Posterior cingulate gyrus (tissue), 11 donors: ENCODE data around the gene CHD6.

Experiments
- DNase-seq, 10 donors: peaks; one replicate each; pipeline versions ENCODE4 v3.0.0 to v3.0.0-alpha.2; 2020 to 2021; ENCODE audit warnings: mixed read lengths in 3 of 10
- intact Hi-C: fragments of 100-400 bp; cut with DNase I; formaldehyde crosslinking; loops from one replicate; pipeline ENCODE4 v1.15.1; 2023

Gene CHD6

DNA sequence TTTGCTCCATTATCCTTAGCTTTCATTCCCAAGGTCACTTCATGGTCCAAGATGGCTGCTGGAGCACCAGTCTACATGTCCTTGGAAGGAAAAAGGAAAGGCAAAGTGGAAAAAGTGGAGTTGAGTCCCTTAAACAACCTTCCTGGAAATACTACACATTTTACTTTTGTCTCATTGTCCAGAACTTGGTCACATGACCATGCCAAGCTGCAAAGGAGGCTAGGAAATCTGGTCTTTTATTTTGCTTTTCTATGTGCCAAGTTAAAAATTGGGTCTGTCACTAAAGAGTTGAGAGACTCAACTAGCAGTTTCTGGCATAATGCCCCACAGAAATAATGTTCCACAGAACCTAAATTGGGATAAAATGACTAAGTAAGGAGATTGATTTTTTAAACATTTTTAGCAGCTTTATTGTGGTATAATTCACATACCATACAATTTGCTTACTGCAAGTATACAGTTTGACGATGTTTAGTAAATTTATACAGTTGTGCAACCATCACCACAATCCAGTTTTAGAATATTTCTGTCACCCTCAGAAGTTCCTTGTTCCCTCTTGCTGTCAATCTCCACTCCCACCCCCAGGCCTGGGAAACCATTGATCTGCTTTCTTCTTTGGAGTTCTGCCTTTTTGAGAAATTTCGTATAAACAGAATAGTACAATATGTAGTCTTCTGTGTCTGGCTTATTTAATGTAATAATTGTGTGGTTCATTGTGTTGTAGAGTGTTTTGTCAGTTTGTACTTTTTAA, 5.6 kb upstream of the CHD6 start:
- no peak for DNase-seq
- intact Hi-C loops, result no loop called here

DNA sequence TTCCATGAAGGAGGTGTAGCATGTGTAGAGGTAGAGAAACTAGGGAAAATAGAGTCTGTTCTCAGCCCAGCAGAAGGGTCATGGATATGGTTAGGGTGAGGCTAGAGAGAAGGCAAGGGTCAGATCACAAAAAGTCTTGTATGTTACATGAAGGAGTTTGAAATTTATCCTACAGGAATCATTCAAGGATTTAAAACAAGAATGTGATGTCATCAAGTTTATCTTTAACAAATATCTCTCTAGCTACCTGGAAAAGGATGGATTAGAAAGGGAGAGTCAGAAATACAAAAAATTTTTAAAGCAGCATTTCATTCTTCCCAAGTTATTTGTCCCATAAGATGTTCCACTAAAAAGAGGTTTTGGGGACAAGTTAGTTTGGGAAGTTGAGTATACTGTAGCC, 4.4 kb upstream of the CHD6 start:
- no peak for DNase-seq
- intact Hi-C loops, result no loop called here

DNA sequence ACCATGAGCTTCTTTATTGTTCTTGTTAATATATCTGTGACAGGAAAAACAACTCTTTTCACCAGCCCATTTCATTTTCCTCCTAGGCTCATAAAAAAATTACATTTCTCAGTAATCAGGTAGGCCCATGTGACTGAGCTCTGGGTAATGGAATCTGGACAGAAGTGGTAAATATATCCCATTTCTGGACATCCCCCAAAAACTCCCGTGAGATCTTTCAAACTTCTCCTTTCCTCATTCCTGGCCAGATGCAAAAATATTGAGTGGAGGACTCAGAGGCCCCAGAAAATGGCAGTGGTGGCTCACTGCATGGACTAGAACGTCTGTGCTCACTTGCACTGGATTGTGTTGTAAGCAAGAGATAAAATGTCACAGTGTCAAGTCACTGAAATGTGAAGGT, 3.8 kb upstream of the CHD6 start:
- intact Hi-C loops, result no loop called here

DNA sequence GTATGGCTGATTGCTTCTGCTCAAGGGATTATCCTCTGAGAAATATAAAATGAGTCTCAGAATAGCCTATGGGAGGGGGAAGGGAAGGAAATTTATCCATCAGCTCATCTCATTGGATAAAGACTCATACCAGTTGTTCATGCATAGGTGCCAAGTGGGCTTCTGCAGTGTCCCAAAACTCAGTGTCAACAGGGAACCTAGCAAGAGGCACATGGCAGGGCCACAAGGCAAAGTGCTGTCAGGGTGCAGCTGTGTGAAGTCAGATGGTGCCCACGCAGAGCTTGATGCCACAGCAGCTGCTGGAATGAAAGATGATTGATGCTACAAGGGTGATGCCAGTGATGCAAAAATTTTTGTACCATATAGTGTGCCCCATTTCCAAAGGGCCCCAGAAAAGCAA, 3.2 kb upstream of the CHD6 start:
- no peak for DNase-seq
- intact Hi-C loops, result no loop called here

More for the DNA sequence above, 3.8 kb upstream of the CHD6 start:
- no peak for DNase-seq

DNA sequence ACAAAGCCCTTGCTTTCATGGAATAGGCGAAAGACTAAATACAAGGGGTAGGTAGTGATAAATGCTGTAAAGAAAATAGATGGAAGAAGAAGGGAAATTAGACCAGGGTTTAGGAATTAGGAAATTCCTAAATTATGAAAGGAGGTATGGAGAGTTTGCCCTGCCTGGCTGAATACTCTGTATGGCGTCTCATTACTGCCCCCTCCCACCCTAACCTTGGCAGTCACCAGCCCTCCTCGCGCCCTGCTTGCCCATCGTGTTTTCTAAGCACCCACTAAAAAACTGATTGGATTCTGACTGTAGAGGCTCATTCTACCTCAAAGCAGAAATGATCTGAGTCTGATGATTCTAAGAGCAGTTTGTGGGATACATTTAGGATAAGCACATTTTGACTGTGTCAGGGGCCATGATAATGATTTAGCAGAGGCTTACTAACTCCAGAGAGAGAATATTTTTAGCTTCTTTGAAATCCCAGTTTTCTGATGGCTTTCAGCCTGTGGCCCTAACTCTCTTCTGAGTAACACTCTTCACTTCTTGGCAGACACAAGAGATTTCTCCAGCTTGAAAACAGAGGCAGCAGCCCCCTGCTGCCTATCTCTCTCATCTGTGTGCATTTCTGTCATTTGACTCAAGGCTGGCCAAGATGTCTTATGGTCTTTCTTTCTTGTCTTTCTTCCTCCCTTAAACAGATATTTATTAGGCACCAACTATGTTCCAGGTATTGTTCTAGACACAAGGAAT, 1.4 kb upstream of the CHD6 start:
- intact Hi-C loops, result loop anchor here (5.0 kb wide), 1 partner anchor 73 kb away; no protein-coding TSS in a partner anchor
- peak in 1 of 10 donors; percentile 11 for DNase-seq

DNA sequence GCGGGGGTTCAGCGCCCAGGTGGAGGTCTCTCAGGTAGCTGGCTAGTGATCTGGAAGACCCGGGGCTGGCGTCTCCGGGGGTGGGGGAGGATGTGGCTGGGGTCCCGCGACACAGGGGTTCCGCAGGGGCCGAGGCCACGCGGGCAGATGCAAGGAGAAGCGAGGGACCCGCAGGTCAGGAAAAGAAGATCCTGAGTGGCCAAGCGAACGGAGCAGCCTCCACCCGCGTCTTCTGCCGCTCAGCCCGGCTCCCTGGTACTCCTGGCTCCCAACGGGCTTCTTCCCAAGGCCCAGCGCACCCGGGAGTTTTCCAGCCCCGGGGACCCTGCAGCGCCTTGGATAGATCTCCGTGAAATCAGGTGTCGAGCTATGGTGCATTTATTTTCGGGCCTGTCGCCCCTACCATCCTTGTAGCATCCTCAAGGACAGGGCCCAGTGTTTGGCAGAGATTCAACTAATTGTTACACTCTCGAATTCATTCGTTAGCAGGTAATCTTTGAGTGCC, 682 bp upstream of the CHD6 start:
- DNase-seq, result peak in 8 of 10 donors; percentile 21 to 90 (median 39)
- intact Hi-C loops, result loop anchor here (5.0 kb wide), 1 partner anchor 73 kb away; no protein-coding TSS in a partner anchor

DNA sequence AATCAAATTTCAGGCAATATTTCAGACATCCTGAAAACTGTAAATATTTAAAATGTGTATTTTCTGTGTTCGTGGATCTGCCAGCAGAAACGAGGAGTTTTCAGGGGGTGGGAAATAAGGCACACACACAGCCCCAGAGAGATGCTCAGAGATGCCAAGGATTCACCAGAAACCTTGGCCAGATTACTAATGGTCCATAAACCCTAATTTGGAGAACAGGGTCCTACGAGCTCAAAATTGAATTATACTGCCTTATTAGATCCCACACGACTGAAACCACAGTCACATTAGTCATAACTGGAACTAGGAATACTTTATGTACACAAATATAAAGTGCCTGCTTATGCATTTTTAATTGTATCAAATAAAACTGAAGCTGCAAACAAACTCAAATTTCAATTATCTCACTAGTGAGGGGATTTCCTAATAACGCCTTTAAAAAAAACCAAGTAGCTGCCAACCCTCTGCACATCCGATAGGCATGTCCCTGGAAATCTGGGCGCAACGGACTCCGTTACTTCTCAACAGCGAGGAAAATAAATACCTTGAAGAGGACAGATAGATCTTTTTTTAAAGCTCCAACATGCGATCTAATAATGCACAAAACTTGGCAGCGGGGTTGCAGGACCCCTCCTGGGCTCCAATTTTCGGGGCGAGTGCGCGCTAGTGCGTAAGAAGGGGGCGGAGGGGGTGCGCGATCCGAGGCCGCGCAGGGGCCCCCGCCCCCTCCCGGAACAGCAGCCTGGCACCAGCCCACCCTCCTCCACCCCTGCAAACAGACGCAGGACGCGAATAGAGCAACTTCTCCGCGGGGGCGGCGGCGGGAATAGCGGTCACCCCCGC, 897 bp downstream of the CHD6 start:
- intact Hi-C loops, result loop anchor here (5.0 kb wide), 1 partner anchor 75 kb away; no protein-coding TSS in a partner anchor
- DNase-seq, result peak in 8 of 10 donors; percentile 7 to 86 (median 16)

DNA sequence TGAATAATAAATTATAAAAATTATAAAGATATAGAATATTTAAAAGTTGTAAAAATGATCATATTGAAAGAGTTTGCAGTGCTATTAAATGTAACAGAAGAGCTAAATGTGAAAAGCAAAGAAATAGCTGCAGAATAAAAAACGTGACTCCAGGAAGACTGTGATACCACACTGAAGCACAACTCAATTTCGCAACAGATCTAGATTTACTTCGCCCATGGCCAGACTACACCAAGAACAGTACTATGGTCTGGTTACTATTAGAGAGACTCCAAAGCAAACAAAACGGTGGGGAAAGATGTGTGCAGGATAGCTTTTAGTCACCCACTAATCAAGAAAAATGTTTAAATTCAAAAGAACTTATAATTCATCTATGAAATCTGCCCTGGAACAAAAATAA, 1.9 kb downstream of the CHD6 start:
- DNase-seq, result no peak
- intact Hi-C loops, result loop anchor here (5.0 kb wide), 1 partner anchor 76 kb away; no protein-coding TSS in a partner anchor

DNA sequence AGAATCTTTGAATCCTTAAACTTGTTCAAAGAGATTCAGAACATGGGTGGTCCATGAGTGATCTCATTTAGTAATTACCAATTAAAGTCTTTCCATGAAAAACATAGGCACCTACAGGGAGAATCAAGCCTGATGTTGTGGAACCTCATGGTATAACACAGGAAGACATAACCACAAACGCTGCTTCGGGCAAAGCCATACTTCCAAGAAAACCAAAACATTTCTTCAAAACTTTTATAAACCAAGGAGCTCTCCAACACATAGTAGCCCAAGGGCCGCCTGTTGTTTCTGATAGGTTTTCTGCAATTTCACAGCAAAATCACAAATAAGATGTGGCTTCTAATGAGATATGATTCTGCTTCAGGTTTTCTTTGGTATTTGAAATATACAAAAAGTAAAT, 2.5 kb downstream of the CHD6 start:
- intact Hi-C loops, result loop anchor here (5.0 kb wide), 1 partner anchor 77 kb away; no protein-coding TSS in a partner anchor
- no peak for DNase-seq

DNA sequence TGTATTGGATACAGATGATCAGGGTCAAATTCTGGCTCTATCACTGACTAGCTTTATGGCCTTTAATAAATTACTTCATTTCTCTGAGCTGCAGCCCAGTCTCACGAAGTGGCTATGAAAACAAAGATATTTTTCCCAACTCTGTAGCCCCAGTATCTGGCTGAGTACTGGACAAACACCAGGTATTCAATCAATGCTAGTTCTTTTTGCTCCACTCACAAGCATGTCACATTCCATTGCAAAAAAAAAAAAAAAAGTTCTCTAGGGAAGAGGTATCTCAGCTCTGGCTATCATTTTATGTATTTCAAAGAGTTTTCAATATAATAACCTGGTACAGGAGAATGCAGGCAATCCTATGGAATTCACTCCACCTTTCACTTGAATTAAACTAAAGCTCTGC, 3.1 kb downstream of the CHD6 start:
- intact Hi-C loops, result loop anchor here (5.0 kb wide), 1 partner anchor 77 kb away; no protein-coding TSS in a partner anchor
- no peak for DNase-seq

DNA sequence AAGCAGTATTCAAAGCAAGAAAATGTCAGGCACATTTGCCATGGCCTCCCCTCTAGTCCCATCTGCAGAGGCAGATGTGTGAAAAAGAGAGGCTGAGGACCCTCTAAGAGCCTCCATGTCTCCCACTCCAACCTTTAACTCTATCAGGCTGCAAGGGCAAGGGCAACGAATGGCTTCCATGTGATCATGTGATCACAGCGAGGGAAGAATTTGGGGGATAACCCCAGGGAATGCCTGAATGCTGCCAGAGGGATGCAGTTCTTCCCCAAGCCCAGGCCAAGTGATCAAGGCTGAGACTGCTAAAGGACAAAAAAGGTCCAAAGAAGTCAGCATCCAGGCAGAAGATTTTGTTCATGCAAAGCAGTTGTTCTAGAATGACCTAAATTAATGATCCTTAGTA, 4.9 kb downstream of the CHD6 start:
- DNase-seq, result no peak
- intact Hi-C loops, result no loop called here

DNA sequence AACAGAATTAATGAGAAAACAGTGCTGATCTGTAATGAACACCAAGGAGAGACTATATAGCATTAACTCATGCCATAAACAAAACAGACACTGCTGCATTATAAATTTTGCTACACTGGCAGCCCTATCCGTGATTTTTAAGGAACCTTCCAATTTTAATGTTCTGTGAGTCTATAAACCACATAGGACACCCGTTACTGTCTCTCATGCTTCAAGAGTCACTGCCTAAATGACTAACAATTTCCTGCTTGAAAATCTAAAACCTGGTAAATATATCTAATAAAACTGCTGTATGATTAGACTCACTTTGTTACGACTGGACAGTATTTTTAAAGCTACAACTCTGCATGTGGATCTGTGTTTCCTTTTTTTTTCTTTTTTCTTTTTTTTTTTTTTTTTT, 8.7 kb downstream of the CHD6 start:
- intact Hi-C loops, result no loop called here
- no peak for DNase-seq

DNA sequence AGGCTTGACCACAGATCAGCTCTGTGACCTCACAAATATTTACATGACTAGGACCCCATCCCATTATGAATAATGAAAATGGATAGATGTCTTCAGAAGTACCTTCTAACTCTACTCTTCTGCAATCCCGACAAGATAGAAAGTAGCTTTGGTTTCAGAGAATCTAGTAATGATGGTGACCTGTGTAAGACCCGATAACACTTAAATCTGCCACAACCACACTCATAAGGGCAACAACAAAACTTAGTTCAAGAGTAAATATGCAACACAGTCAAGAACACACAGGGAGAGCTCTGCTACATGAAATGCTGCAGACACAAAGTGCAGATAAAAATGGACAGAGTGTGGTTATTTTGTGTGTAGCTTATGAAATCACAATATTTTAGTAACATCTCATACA, 9.6 kb downstream of the CHD6 start:
- intact Hi-C loops, result no loop called here

DNA sequence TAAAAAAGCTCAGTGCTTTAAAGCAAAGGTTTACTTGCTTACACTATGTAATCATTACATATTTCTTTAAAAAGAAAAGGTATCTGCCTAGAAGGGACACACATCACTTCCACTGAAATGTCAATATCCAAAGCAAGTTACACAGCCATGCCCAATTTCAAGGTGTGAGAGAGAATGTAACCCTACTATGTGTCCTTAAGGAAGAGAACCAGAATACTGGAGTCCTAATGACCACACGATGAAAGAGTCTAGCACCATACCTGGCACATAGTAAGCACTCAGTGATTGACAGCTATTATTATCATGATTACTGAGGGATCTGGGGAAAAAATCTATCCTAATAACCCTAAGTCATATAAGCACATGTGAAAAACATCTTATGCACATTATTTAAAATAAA, 10.4 kb downstream of the CHD6 start:
- intact Hi-C loops, result no loop called here

More for the DNA sequence above, 9.6 kb downstream of the CHD6 start:
- no peak for DNase-seq

DNA sequence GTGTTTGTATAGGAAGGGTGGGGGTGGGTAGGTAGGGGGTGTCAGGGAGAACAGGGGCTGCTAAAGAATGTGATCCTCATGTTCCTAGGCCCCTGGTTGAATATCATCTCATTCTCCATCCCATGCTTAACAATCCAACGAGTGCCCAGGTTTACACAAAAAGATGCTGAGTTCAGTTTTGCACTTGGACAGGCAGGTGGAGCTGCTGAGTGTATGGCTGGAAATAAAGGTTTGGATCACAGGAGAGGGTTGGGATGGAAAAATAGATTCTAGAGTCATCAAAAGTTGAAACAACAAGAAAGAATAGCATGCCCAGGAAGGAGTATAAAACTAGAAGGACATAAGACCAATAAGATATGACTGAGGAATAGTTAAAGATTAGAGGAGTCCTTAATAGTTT, 14.2 kb downstream of the CHD6 start:
- intact Hi-C loops, result no loop called here
- no peak for DNase-seq

More for the DNA sequence above, 10.4 kb downstream of the CHD6 start:
- DNase-seq, result no peak

DNA sequence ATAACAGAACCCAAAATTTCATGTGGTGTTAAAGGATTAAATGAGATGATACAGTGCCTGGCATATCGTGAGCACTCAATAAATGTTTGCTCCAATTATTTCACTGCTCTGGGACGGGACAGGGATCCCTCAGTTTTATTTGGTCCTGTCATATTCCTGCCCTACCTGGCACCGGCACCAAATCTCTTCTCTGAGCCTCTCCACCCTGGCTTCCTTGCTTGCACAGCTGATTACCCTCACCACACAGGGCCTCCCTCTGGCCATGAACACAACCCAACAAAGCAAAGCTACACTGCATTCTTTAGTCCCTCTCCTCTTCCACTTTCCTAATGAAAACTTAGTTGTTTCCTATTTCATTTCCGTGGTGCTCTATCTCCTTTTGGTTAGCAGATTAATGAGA, 16.4 kb downstream of the CHD6 start:
- no peak for DNase-seq
- intact Hi-C loops, result no loop called here

DNA sequence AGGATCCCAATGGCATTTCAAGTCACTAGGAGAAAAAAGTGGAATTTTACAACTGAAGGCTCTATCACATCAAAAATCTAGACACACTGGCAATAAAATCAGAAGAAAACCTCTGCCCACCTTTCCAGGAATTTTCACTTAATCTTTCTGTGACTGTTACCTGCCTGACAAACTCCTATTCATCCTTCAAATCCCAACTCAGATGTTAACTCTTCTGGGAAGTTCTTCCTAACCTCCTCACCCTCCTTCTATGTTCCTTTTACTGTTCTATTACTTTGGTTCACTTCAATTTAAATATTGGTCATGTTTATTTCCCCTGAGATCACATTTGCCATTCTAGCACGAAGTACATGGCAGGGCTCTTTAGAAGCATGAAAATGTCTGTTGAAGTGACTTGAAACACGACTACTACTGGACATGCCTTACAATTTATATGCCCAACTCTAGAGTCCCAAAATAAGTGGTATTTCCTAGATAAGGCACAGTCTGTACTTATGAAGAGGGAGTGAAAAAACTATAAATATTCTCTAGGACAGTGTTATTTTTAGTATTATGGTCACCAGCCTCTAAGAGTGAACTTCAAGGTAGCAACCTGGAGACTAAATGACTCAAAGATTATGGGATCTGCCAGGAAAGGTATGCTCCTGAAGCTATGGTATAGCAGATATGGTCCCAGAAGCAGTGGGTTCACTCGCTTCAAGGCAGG, 17.1 kb downstream of the CHD6 start:
- no peak for DNase-seq
- intact Hi-C loops, result no loop called here

DNA sequence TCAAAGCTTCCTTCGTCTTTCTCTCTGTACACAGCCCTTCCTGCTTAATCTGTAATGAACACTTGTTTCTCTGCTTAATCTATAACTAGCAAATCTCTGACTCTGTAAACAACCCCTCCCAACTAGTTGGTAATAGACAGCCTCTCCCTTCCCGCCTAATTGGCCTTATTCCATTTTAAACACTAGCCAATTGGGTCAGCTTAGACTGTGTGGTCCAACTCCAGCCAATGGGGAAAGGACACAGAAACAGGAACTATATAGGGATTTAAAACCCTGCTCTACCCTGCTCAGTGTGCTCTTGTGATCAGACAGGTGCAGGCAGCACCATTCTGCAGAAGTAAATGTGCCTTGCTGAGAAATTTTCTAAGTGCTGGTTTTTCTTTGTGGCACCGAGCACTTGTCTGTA, 18.5 kb downstream of the CHD6 start:
- DNase-seq, result no peak
- intact Hi-C loops, result no loop called here

DNA sequence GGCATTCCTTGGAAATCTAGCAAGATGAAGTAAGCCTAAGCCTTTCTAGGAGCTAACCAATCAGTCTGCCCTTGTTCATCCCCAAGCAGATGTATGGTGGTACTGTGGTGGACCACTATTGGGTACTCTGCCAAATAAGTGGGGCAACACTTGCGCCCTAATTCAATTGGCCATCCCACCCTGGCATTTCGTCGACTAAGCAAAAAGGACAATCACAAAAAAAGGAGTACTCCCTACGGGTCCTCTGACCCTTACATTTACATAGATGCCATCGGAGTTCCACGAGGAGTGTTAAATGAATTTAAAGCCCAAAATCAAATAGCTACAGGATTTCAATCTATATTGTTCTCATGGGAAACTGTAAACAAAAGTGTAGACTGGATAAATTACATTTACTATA, 19.5 kb downstream of the CHD6 start:
- intact Hi-C loops, result no loop called here
- no peak for DNase-seq
